Fibroblast of lung (primary cell): ENCODE results near the gene SNX32. TPM values are rescaled to one million over a fixed set of nuclear protein-coding genes. Genes with fewer than 3 reads are reported as not detected.

Experiments
- DNase-seq, 2 donors: peaks; one replicate each; pipeline versions ENCODE4 v3.0.0 to v3.0.0-alpha.2; 2010; ENCODE audit warnings: low read depth in 2 of 2
- H2AFZ ChIP-seq: 2 replicates; pipeline ENCODE4 v1.5.1; 2012; ENCODE audit warnings: low read length, control low read depth, inconsistent platforms
- H3K27ac ChIP-seq: 2 replicates; pipeline ENCODE4 v1.5.1; 2011; ENCODE audit warnings: low read length, control low read depth; ENCODE audit not compliant: insufficient read depth
- H3K27me3 ChIP-seq: 2 replicates; pipeline ENCODE4 v1.5.1; 2011; ENCODE audit warnings: mild to moderate bottlenecking, low read length; ENCODE audit not compliant: control insufficient read depth, insufficient read depth
- H3K36me3 ChIP-seq: 2 replicates; pipeline ENCODE4 v1.5.1; 2011; ENCODE audit warnings: low read length; ENCODE audit not compliant: control insufficient read depth, insufficient read depth
- H3K4me1 ChIP-seq: 2 replicates; pipeline ENCODE4 v1.5.1; 2011; ENCODE audit warnings: low read length; ENCODE audit not compliant: control insufficient read depth, insufficient read depth; ENCODE audit errors: extremely low read depth
- H3K4me2 ChIP-seq: 2 replicates; pipeline ENCODE4 v1.5.1; 2011; ENCODE audit warnings: low read length, control low read depth; ENCODE audit not compliant: insufficient read depth; ENCODE audit errors: extremely low read depth
- H3K4me3 ChIP-seq, 4 experiments: fragments of 200-600 bp in 1 of 4; sonication (generic) in 1 of 4; replicated peaks in 1 of 4; 2 replicates each; pipeline ENCODE4 v1.5.1; 2011 to 2016; ENCODE audit warnings: low read length in 4 of 4, low read depth in 3 of 4, mild to moderate bottlenecking in 3 of 4, control low read depth in 2 of 4, inconsistent platforms in 1 of 4, mixed read lengths in 1 of 4; ENCODE audit not compliant: insufficient read depth in 1 of 4; ENCODE audit errors: control extremely low read depth in 1 of 4
- H3K79me2 ChIP-seq: 2 replicates; pipeline ENCODE4 v1.5.1; 2012; ENCODE audit warnings: mild to moderate bottlenecking, low read length, inconsistent platforms; ENCODE audit not compliant: control insufficient read depth, insufficient read depth
- H3K9ac ChIP-seq: 2 replicates; pipeline ENCODE4 v1.5.1; 2011; ENCODE audit warnings: mild to moderate bottlenecking, low read length, control low read depth; ENCODE audit not compliant: insufficient read depth
- H3K9me3 ChIP-seq: 2 replicates; pipeline ENCODE4 v1.5.1; 2012; ENCODE audit warnings: low read depth, low read length; ENCODE audit not compliant: control insufficient read depth, insufficient read depth
- H4K20me1 ChIP-seq: 2 replicates; pipeline ENCODE4 v1.5.1; 2011; ENCODE audit warnings: low read length; ENCODE audit not compliant: control insufficient read depth, insufficient read depth; ENCODE audit errors: extremely low read depth
- CTCF ChIP-seq, 2 donors: IDR thresholded peaks in 1 of 2; conservative IDR thresholded peaks in 1 of 2; 1 replicate in 1 of 2; 2 replicates in 1 of 2; pipeline ENCODE4 v1.5.1; 2011 to 2012; ENCODE audit warnings: low read length in 2 of 2, control low read depth in 1 of 2, inconsistent platforms in 1 of 2, low read depth in 1 of 2, mild to moderate bottlenecking in 1 of 2
- EZH2 ChIP-seq: IDR thresholded peaks from 2 replicates; pipeline ENCODE4 v1.5.1; 2012; ENCODE audit warnings: low read length, control low read depth, mild to moderate bottlenecking; ENCODE audit errors: missing control alignments
- polyA plus RNA-seq, 2 donors: library from polyadenylated mRNA; depleted of rRNA in 1 of 2; stranded (reverse) in 1 of 2; unstranded in 1 of 2; fragments of >200 nt; gene quantifications; 2 replicates each; pipeline ENCODE4 v1.2.1, GENCODE V29; 2011 to 2012; ENCODE audit warnings: missing spikeins in 1 of 2
- total RNA-seq: library from RNA; depleted of rRNA; stranded (reverse); fragments of >200 nt; gene quantifications from 2 replicates; pipeline ENCODE4 v1.2.1, GENCODE V29; 2014

Gene SNX32
- total and polyA plus RNA-seq, 2 donors (not counting 1 experiment from before 2014, with no cell fraction given) = 0.33 to 3.1 TPM

GRCh38 chr11:65860278-65861164 is 26.8 kb downstream of the SNX32 start, which contains the start of gene MUS81:
TSS of gene MUS81 (plus strand) at chr11:65860433. CDS start at chr11:65860754, 321 bp downstream.
- Histone ChIP-seq H3K4me1 (peaks cover 25% of the 10 kb centered on the region), H2AFZ (no peak within 1 kb of the TSS), H3K27ac (peak within 1 kb of the TSS; percentile 98), H4K20me1 (peaks cover 6% of the 10 kb centered on the region), H3K4me2 (peak within 1 kb of the TSS; percentile 98), H3K4me3 (peak within 1 kb of the TSS; percentile 90 to 99 (median 96)), H3K79me2 (peaks cover 57% of the 10 kb centered on the region), H3K27me3 (no peaks in the 10 kb centered on the region), H3K9me3 (no peaks in the 10 kb centered on the region), H3K9ac (peak within 1 kb of the TSS; percentile 94), H3K36me3 (peaks cover 44% of the 10 kb centered on the region)
- DNase-seq = peak; percentile 98 to 99
- TF ChIP-seq EZH2 (no peak), CTCF (conservative IDR thresholded peaks at IDR 0.05 in 1 of 2, IDR thresholded peaks at IDR 0.05 in 1 of 2; ENCODE audit: low read depth in 1 of 2, low read length in 2 of 2) (peak; percentile 59 to 70)

- no peak for TF ChIP-seq EZH2
- H2AFZ ChIP-seq = no peak overlapping the region
- H4K20me1 ChIP-seq = peaks cover 4% of the 10 kb centered on the region
- peaks cover 51% of the 10 kb centered on the region for H3K79me2 ChIP-seq
- H3K4me1 ChIP-seq = peaks cover 19% of the 10 kb centered on the region
- DNase-seq = peak in 1 of 2 donors; percentile 12
- peak overlapping the region; percentile 94 for H3K9ac ChIP-seq
- no peaks in the 10 kb centered on the region for H3K27me3 ChIP-seq
- H3K9me3 ChIP-seq = no peaks in the 10 kb centered on the region
- peak overlapping the region; percentile 98 for H3K27ac ChIP-seq
- peak overlapping the region; percentile 73 for H3K4me2 ChIP-seq
- H3K36me3 ChIP-seq = peaks cover 39% of the 10 kb centered on the region
- H3K4me3 ChIP-seq = peak overlapping the region; percentile 90 to 99 (median 96)
Measured at GRCh38 chr11:65861165-65861505, 27.4 kb downstream of the SNX32 start.

GRCh38 chr11:65861533-65862183 is 27.9 kb downstream of the SNX32 start:
- H3K27ac ChIP-seq = peak overlapping the region; percentile 98
- peaks cover 38% of the 10 kb centered on the region for H3K36me3 ChIP-seq
- H3K4me3 ChIP-seq = peak overlapping the region; percentile 90 to 99 (median 96)
- no peak for DNase-seq
- H3K4me1 ChIP-seq = peaks cover 15% of the 10 kb centered on the region
- peaks cover 45% of the 10 kb centered on the region for H3K79me2 ChIP-seq
- H3K4me2 ChIP-seq = peak overlapping the region; percentile 73
- no peaks in the 10 kb centered on the region for H3K27me3 ChIP-seq
- peak overlapping the region; percentile 94 for H3K9ac ChIP-seq
- TF ChIP-seq EZH2 = no peak
- TF ChIP-seq CTCF (conservative IDR thresholded peaks at IDR 0.05 in 1 of 2, IDR thresholded peaks at IDR 0.05 in 1 of 2; ENCODE audit: low read depth in 1 of 2, low read length in 2 of 2) = no peak
- no peak overlapping the region for H2AFZ ChIP-seq
- H3K9me3 ChIP-seq = no peaks in the 10 kb centered on the region
- no peaks in the 10 kb centered on the region for H4K20me1 ChIP-seq
